NCI-H146 treated with DMSO at 0.1 percent for 48 hours (cell line): Measurements from ENCODE around the gene FAM53A.

ENCODE experiments used
- DNase-seq: peaks from one replicate; lab custom pipeline; 2025; ENCODE audit not compliant: unreplicated experiment; lab: John Stamatoyannopoulos, UW

FAM53A gene

GRCh38 chr4:1594871-1595788 is 89.0 kb downstream of the FAM53A start:
- DNase-seq = no peak

- DNase-seq = no peak
Observed at GRCh38 chr4:1593881-1594345, 90.2 kb downstream of the FAM53A start.

- DNase-seq = no peak
Observed at GRCh38 chr4:1593458-1593857, 90.7 kb downstream of the FAM53A start.

- DNase-seq = no peak
Observed at GRCh38 chr4:1592709-1593417, 91.2 kb downstream of the FAM53A start.

DNA sequence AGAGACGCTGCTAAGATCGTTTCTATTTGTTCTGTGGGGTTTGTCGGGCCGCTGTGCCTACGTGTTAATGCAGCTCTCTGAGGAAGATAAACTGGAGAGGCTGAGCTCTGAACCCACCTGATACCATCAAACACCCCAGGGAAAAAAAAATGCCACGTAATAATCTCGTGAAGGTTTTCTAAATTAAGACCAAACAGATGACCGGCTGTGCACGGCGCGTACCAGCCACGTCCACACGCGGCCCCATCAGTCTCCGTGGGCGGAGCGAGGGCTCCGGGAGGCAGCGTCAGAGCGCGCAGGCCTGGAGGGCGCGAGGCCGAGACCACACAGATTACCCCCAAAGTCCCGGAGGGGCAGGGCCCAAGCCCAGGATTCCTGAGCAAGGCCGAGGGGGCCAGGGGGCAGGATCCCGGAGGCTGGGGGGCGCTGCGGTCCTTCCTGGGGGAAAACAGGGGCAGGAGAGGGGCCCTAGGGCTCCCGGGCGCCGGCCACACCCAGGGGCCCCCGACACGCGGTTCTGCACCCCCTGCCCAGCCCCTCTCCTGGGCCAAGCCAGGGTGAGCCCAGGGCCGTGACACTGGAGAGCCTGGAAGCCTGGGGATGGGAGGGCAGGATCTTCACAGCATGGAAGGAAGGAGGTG is 91.9 kb downstream of the FAM53A start:
- no peak for DNase-seq

DNA sequence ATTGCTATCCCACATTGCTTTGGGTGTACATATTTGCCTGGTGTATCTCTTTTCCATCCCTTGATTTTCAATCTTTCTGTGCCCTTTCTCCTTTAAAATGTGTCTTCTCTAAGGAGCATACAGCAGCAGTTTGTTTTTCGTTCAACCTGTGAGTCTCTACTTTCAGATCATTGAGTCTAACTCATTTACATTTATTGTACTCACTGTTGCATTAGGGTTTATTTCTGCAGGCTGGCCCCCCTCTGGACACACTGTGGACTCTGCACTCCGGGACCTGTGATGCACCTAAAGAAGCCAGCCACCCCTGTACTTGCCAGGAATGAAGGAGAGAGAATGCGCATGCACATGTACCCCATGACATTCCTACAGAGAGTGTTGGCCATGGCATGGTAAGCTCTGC is 93.0 kb downstream of the FAM53A start:
- no peak for DNase-seq

- no peak for DNase-seq
Observed at GRCh38 chr4:1590244-1590643, 93.9 kb downstream of the FAM53A start.
